ENCODE data around the gene LYRM2. TPM values are rescaled to one million over a fixed set of nuclear protein-coding genes. Genes with fewer than 3 reads are reported as not detected.

Gene LYRM2
- total RNA-seq, 2 donors from 2014 or later: 17.3 to 21.5 TPM

GRCh38 chr6:89613790-89614189, 24.8 kb downstream of the LYRM2 start:
- Mint-ChIP-seq H3K36me3 (no peaks in the 10 kb centered on the region), H3K9me3 (no peaks in the 10 kb centered on the region), H3K27ac (peak overlapping the region in 1 of 2 donors; percentile 41)
- DNase-seq (ENCODE audit: low spot score in 2 of 2) (no peak), ATAC-seq (no peak)

GRCh38 chr6:89612121-89612520, 26.4 kb downstream of the LYRM2 start:
- no peak overlapping the region for H3K27ac Mint-ChIP-seq
- ATAC-seq: no peak
- H3K9me3 Mint-ChIP-seq: no peaks in the 10 kb centered on the region
- H3K36me3 Mint-ChIP-seq: no peaks in the 10 kb centered on the region
- no peak for DNase-seq (ENCODE audit: low spot score in 2 of 2)

GRCh38 chr6:89611666-89612065, 26.9 kb downstream of the LYRM2 start:
- Mint-ChIP-seq H3K36me3 (no peaks in the 10 kb centered on the region), H3K27ac (no peak overlapping the region), H3K9me3 (no peaks in the 10 kb centered on the region)
- ATAC-seq (no peak), DNase-seq (ENCODE audit: low spot score in 2 of 2) (no peak)

GRCh38 chr6:89610149-89610642, 28.4 kb downstream of the LYRM2 start:
- Mint-ChIP-seq H3K9me3 (no peaks in the 10 kb centered on the region), H3K27ac (no peak overlapping the region), H3K36me3 (no peaks in the 10 kb centered on the region)
- peak; percentile 62 to 82 for DNase-seq (ENCODE audit: low spot score in 2 of 2)
- ATAC-seq: peak; percentile 80 to 87

- Mint-ChIP-seq H3K27ac (no peak overlapping the region), H3K36me3 (no peaks in the 10 kb centered on the region), H3K9me3 (no peaks in the 10 kb centered on the region)
- no peak for DNase-seq (ENCODE audit: low spot score in 2 of 2)
- ATAC-seq: no peak
Measured at GRCh38 chr6:89605861-89606260, 32.7 kb downstream of the LYRM2 start.

GRCh38 chr6:89604653-89605052, 33.9 kb downstream of the LYRM2 start:
- Mint-ChIP-seq H3K36me3 (no peaks in the 10 kb centered on the region), H3K9me3 (no peaks in the 10 kb centered on the region), H3K27ac (no peak overlapping the region)
- ATAC-seq: no peak
- DNase-seq (ENCODE audit: low spot score in 2 of 2): no peak

GRCh38 chr6:89602166-89602565, 36.4 kb downstream of the LYRM2 start:
- no peak for DNase-seq (ENCODE audit: low spot score in 2 of 2)
- Mint-ChIP-seq H3K27ac (no peak overlapping the region), H3K9me3 (peaks cover 4 to 5% of the 10 kb centered on the region in 2 donors), H3K36me3 (peaks cover 5 to 13% of the 10 kb centered on the region in 2 donors)
- ATAC-seq: no peak

GRCh38 chr6:89599727-89600126, 38.8 kb downstream of the LYRM2 start:
- DNase-seq (ENCODE audit: low spot score in 2 of 2) (no peak), ATAC-seq (no peak)
- Mint-ChIP-seq H3K27ac (no peak overlapping the region), H3K9me3 (peaks cover 11 to 18% of the 10 kb centered on the region in 2 donors), H3K36me3 (peaks cover 13 to 27% of the 10 kb centered on the region in 2 donors)

GRCh38 chr6:89597988-89598387, 40.6 kb downstream of the LYRM2 start:
- no peak for ATAC-seq
- Mint-ChIP-seq H3K9me3 (peaks cover 11 to 18% of the 10 kb centered on the region in 2 donors), H3K27ac (no peak overlapping the region), H3K36me3 (peaks cover 13 to 27% of the 10 kb centered on the region in 2 donors)
- DNase-seq (ENCODE audit: low spot score in 2 of 2): no peak

- H3K9me3 Mint-ChIP-seq: peaks cover 11 to 18% of the 10 kb centered on the region in 2 donors
- no peak overlapping the region for H3K27ac Mint-ChIP-seq
- DNase-seq (ENCODE audit: low spot score in 2 of 2) (no peak), ATAC-seq (no peak)
- peaks cover 13 to 27% of the 10 kb centered on the region in 2 donors for H3K36me3 Mint-ChIP-seq
Measured at GRCh38 chr6:89597372-89597771, 41.2 kb downstream of the LYRM2 start.

- Mint-ChIP-seq H3K36me3 (peaks cover 13 to 27% of the 10 kb centered on the region in 2 donors), H3K27ac (peak overlapping the region in 1 of 2 donors; percentile 77), H3K9me3 (peaks cover 11 to 18% of the 10 kb centered on the region in 2 donors)
- DNase-seq (ENCODE audit: low spot score in 2 of 2): no peak
- ATAC-seq: no peak
Measured at GRCh38 chr6:89596484-89596883, 42.1 kb downstream of the LYRM2 start.

- DNase-seq (ENCODE audit: low spot score in 2 of 2): no peak
- Mint-ChIP-seq H3K36me3 (peaks cover 13 to 27% of the 10 kb centered on the region in 2 donors), H3K9me3 (peaks cover 11 to 18% of the 10 kb centered on the region in 2 donors), H3K27ac (peak overlapping the region; percentile 77 to 87)
- ATAC-seq: peak; percentile 40 to 44
Measured at GRCh38 chr6:89596056-89596455, 42.5 kb downstream of the LYRM2 start.

- ATAC-seq (no peak), DNase-seq (ENCODE audit: low spot score in 2 of 2) (no peak)
- H3K27ac Mint-ChIP-seq: no peak overlapping the region
- H3K36me3 Mint-ChIP-seq: peaks cover 8 to 15% of the 10 kb centered on the region in 2 donors
- peaks cover 7 to 13% of the 10 kb centered on the region in 2 donors for H3K9me3 Mint-ChIP-seq
Measured at GRCh38 chr6:89591745-89592144, 46.8 kb downstream of the LYRM2 start.

GRCh38 chr6:89590133-89590532, 48.4 kb downstream of the LYRM2 start:
- H3K36me3 Mint-ChIP-seq: peaks cover 0 to under 1% of the 10 kb centered on the region in 2 donors
- peak overlapping the region in 1 of 2 donors; percentile 65 for H3K27ac Mint-ChIP-seq
- H3K9me3 Mint-ChIP-seq: no peaks in the 10 kb centered on the region
- ATAC-seq: no peak
- no peak for DNase-seq (ENCODE audit: low spot score in 2 of 2)

- no peak for ATAC-seq
- Mint-ChIP-seq H3K9me3 (no peaks in the 10 kb centered on the region), H3K36me3 (no peaks in the 10 kb centered on the region), H3K27ac (peak overlapping the region in 1 of 2 donors; percentile 65)
- no peak for DNase-seq (ENCODE audit: low spot score in 2 of 2)
Measured at GRCh38 chr6:89589297-89590025, 49.1 kb downstream of the LYRM2 start.

GRCh38 chr6:89585154-89585553, 53.4 kb downstream of the LYRM2 start:
- DNase-seq (ENCODE audit: low spot score in 2 of 2) (no peak), ATAC-seq (no peak)
- Mint-ChIP-seq H3K9me3 (no peaks in the 10 kb centered on the region), H3K27ac (no peak overlapping the region), H3K36me3 (no peaks in the 10 kb centered on the region)

GRCh38 chr6:89584539-89584938, 54.0 kb downstream of the LYRM2 start:
- H3K9me3 Mint-ChIP-seq: no peaks in the 10 kb centered on the region
- H3K36me3 Mint-ChIP-seq: no peaks in the 10 kb centered on the region
- H3K27ac Mint-ChIP-seq: no peak overlapping the region
- ATAC-seq (no peak), DNase-seq (ENCODE audit: low spot score in 2 of 2) (no peak)

GRCh38 chr6:89583559-89583958, 55.0 kb downstream of the LYRM2 start:
- no peaks in the 10 kb centered on the region for H3K36me3 Mint-ChIP-seq
- DNase-seq (ENCODE audit: low spot score in 2 of 2): no peak
- ATAC-seq: no peak
- H3K9me3 Mint-ChIP-seq: no peaks in the 10 kb centered on the region
- H3K27ac Mint-ChIP-seq: no peak overlapping the region

All from activated naive CD4-positive, alpha-beta T cell treated with anti-CD3 and anti-CD28 coated beads, Interleukin-2, amount 50 U/mL, for 72 hours (primary cell).